GDM1 (cell line): ENCODE data around the gene RAD21L1.
"Not testable (repeated sequence)": the region's sequence is repeated elsewhere in the genome, so short reads cannot be mapped to it uniquely, and the experiment has no call there.

ENCODE experiments used
- DNase-seq: peaks from one replicate; lab custom pipeline; 2025; lab: John Stamatoyannopoulos, UW

RAD21L1 gene

DNA sequence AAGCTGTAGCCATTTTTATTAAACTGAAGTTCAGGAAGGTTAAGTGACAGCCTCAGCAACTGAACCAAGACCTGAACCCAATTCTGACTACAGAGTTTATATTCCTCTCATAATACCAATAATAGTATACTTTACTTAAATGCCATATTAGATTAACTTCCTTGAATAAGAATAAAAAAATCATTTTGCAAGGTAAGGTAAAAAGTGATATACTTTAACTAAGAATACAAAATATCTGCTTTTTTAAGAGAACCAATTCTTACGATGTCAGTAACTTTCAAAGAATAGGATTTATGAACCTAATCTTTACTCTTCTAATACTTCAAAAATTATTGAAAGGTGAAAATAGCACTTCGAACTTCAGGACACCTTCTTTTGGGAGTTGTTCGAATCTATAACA lies 3.7 kb downstream of the RAD21L1 start:
- no peak for DNase-seq

DNA sequence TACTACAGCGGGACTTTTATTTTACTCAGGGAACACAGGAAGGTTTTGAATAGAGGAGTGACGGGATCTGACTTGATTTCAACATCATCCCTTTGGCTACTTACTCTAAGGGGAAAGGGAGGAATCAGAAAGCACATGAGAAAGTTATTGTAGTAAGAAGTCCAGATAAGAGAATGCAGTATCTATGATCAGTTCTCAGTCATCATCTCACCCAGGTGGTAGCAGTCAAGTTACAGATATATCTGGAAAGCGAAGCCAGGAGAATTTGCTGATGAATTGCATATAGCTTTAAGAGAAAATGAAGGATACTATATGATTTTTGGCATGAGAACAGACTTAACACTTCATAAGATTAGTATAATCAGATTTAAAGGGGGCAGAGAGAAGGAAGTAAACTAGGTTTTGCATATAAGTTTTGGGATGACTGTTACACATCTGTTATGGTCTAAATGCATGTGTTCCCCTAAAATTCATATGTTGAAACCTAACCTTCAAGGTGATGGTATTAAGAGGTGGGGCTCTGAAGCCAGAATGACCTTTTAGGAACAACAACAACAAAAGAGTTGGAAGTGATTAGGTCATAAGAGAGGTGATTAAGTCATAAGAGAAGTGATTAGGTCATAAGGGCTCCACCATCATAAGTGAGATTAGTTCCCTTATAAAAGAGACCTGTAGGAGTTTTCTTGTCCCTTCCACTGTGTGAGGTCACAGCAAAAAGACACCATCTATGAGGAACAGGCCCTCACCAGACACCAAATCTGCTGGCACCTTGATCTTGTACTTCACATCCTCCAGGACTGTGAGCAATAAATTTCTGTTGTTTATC lies 6.7 kb downstream of the RAD21L1 start:
- no peak for DNase-seq

DNA sequence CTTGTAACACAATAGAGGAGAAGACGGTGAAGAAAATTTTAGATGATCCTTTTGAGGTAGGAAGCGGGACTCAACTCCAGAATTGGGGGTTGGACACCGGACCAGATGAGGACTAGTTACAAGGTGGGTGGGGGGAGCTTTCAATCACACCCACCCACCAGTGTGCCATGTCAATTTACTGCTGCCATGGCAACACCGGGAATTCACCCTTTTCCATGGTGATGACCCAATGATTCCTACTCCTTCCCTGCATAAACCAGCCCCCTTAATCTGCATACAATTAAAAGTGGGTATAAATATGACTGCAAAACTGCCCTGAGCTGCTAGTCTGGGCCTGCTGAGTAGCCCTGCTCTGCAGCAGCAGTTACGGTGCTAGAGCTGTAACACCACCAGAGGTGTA lies 14.7 kb downstream of the RAD21L1 start:
- no peak for DNase-seq

DNA sequence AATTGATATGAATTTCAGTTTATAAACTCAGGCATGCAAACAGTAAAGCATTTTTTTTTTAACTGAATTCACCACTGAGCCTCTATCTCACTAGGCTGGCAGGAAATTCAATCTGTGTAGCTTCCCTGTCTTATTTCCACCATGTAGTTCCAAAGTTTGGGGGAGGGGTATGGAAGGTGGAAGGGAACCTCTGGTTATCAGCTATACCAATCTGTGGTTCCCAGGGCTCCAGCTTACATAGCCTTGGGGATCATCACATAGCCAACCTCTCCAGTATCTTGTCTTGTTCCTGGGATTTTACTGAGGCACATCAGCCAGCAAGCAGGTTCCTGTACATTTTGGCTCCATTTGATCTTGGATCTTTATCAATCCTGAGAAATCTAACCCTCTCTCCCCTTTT lies 15.6 kb downstream of the RAD21L1 start:
- DNase-seq = no peak

DNA sequence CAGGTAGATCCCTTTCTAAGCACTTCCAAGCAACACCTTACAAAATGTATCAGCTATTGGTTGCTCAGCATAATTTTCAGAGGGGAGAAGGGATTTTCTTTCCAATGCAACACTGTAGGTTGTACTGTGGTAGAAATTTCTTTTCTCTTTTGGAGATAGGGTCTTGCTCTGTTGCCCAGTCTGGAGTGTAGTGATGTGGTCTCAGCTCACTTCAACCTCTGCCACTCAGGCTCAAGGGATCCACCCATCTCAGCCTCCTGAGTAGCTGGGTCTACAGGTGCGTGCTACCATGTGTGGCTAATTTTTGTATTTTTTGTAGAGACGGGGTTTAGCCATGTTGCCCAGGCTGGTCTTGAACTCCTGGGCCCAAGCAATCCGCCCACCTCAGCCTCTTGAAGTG lies 16.3 kb downstream of the RAD21L1 start:
- DNase-seq = no peak

DNA sequence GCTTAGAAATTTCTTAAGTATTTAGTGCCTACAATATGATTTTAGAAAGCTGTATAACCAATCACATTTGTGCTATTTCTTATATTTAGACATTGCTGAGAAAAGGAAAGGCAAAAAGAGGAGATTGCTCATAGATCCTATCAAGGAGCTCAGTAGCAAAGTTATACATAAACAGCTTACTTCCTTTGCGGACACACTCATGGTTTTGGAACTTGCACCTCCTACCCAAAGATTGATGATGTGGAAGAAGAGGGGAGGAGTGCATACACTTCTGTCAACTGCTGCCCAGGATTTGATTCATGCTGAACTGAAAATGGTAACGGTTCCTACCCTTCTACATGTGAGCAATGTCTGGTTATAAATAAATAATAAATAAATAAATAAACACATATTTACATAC lies 16.7 kb downstream of the RAD21L1 start:
- peak; percentile 52 for DNase-seq

DNA sequence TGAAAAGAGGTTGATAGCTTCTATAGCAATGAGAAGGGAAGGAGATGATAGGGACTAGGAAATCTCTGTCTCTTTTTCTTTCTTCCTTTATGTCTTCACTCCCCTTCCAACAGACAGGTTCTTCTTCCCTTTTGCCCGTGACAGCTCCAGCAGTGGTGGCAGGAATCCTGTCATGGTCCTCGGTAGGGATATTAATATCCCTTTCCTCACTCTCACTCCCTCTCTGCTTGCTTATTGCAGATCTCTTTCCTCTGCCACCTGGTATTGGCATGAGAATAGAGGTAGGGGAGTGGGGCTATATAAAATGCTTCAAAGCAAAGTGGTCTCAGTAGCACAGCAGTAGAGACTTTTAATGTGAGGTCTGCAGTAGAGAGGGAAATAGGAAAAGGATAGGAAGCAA lies 19.7 kb downstream of the RAD21L1 start:
- DNase-seq = no peak

DNA sequence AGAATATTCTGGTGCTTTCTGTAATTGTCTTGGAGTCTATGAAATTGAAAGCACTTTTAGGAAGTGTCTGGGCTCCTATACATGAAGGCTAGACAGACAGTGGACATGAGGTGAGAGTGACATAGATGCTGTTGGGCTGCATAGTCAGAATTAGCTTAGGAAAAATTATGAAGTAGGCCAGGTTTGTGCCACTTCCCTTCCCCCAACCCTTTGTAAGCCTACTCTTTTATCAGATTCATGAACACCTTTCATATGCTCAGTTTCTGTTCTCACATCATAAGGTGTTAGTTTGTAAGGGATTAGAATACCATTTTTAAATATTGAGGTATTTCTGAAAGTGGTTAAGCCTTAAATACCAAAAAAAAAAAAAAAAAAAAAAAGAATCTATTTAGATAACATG lies 21.8 kb downstream of the RAD21L1 start:
- no peak for DNase-seq

DNA sequence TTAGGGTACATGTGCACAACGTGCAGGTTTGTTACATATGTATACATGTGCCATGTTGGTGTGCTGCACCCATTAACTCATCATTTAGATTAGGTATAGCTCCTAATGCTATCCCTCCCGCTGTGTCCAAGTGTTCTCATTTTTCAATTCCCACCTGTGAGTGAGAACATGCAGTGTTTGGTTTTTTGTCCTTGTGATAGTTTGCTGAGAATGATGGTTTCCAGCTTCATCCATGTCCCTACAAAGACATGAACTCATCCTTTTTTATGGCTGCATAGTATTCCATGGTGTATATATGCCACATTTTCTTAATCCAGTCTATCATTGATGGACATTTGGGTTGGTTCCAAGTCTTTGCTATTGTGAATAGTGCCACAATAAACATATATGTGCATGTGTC lies 24.4 kb downstream of the RAD21L1 start:
- not testable (repeated sequence) for DNase-seq

DNA sequence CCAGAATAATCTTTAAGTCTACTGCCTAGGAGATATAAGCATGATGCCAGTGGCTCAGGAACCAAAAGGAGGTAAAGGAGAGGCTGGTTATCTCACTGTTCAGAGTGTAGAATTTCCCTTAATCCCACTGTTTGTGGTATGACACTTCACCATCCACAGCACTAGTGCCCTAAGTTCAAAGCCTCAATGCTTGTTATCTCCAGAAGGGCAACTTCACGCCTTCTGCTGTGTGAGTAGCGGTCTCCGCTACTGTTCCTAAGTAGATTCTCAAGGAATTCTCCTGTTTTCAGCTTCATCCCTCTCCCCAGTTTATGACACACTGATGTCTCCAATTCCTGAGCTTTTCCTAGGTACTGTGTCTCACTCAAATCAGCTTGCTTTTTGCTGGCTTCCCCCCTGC lies 26.6 kb downstream of the RAD21L1 start:
- no peak for DNase-seq

DNA sequence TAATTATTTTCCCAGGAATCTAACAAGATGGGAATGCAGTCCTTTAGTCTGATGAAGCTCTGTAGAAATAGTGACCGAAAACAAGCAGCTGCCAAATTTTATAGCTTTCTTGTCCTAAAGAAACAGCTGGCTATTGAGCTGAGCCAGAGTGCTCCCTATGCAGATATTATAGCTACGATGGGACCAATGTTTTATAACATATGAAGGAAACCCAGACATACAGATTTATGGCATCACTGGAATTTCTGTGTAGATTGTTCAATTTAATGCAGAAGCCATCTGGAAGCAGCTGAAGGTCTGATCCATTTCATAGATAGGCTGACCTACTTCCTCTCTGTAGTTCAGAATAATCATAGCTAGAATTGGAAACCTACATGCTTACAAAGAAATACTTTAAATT lies 28.4 kb downstream of the RAD21L1 start:
- DNase-seq = no peak

DNA sequence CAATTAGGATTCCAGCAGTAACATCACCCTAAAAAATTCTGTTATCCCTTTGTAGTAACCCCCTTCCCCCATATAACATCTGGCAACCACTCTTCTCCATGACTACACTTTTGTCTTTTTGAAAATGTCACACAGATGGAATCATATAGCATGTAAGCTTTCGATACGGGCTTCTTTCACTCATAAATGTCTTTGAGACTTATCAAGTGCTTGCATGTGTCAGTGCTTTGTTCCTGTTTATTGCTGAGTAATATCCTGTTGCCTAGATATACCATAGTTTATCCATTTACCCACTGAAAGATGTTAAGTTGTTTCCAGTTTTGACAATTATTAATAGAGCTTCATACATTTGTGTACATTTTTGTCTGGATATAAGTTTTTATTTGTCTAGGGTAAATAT lies 29.8 kb downstream of the RAD21L1 start:
- DNase-seq = no peak

DNA sequence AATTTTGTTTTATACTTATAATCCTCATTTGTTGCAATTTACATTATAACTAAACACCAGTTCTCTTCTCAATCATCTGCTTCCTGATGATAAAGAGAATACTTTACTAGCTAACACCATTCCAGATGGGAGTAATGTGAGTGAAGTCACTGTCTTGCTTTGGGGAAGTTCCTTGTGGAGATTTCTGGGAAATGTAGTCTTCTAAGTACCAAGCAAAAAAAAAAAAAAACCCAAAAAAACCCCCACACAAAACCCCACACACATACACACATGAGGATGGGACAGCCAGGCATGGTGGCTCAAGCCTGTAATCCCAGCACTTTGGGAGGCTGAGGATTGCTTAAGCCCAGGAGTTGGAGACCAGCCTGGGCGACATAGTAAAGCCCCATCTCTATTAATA lies 38.0 kb downstream of the RAD21L1 start:
- no peak for DNase-seq

DNA sequence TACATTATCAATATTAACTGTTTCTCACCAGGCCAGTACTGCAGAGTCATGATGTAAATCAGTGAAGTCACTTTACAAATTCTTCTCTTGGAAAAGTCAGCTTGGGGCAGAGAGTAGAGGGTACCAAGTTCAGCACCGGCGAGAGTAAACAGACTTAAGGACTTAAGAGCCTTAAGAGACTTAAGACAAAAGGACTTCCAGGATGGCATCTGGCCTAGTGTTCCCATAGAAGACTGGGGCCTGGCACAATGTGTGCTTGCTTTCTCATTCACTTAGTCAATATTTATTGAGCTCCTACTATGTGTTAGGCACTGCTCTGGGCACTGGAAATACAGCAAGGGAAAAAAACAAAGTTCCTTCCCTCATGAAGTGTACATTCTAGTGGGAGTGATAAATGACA lies 38.9 kb downstream of the RAD21L1 start:
- no peak for DNase-seq

DNA sequence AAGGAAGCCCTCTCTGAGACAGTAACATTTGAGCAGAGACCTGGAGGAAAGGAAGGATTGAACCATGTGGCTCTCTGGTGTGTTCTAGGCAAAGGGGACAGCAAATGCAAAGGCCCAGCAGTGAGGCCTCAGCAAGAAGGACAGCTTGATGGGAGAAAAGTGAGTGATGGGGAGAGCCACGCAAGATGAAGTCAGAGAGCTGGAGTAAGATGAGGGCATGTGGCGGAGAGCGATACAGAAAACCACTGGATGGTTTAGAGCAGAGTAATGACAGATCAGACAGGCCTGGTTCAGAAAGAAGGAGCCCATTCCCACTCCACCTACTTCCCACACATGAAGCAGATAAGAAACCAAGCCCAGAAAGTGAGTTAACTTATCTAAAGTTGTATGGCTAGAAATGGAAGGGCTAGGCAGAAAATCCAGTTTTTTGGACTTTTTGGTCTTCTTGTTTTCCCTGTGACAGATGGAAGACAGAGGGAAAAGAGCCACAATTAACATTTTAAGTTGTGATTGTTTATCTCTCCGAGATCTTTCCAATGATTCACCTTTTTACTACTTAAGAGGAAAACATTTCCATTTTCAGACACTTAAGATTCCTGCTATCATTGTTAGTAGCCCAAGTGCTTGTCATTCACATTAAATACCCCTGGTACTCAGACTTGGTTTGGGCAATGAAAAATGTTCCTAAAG lies 39.5 kb downstream of the RAD21L1 start:
- DNase-seq = no peak

DNA sequence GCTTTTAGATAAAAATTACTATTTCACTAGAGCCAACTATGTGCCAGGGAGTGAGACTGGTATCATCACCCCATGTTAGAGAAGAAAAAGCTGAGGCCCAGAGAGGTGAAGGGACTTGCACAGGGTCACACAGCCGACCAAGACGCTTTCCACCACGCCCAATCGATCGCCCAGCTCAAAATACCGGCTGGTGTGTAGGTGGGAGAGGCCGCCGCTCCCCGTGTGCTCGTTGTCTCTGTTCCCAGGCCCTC lies 40.0 kb downstream of the RAD21L1 start:
- DNase-seq = no peak

DNA sequence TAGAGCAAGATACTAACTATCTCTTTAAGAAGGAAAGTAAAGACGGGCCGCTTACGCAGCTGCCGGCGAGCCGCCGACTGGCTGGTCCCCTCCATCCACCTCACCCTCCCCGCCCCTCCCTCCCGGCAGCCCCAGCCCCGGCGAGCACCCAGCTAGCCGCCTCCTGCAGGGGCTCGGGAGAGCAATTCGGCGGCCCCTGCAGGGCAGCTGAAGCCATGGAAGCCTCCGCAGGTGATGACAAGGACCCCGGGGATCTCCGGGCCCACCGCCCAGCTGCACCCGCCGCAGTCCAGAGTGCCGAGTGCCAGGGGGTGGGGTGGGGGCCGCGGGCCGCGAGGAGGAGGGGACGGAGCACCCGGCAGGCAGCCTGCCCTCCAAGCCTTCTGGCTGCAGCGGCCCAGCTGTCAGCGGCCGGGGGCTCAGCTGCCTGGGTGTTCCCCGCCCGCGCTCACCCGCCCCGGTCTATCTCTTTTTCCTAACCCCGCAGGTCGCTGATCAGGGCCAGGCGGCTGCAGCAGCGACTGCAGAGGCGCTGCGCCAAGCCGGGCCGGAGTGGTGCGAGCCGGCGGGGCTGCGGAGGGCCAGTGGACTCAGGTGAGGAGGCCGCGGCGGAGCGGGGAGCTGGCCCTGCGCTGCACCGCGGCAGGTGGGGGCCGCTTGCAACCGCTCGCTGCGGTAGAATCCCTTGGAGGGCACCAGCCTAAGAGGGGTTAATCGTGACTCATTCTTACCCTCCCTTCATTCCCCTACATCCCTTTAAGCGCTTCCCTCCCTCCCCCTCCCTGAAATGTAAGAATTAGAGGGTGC lies 40.5 kb downstream of the RAD21L1 start, which contains the start of gene SNPH:
Gene SNPH (plus strand): TSS at position 128 of the 807 bp plus-strand sequence. CDS start 29,946 bp downstream, outside the sequence.
- DNase-seq = peak; percentile 44

DNA sequence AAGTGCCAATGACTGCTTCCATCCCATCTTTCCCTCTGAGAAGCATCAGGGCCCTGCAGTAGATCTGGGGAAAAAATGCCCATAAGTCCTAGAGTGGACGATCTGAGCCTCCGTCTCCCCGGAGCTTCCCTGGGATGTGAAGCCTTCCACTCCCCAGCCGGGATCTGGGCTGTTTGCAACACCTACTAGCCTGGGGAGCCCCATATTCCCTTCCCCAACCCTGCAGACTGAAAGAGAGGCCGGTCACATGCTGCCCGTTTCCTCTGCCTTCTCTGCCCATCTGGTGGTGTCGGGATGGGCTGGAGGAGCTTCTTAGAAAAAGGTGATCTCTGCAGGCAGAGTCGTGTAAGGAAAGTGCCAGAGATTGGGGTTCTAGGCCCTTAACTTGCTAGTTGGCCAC lies 41.3 kb downstream of the RAD21L1 start:
- no peak for DNase-seq

DNA sequence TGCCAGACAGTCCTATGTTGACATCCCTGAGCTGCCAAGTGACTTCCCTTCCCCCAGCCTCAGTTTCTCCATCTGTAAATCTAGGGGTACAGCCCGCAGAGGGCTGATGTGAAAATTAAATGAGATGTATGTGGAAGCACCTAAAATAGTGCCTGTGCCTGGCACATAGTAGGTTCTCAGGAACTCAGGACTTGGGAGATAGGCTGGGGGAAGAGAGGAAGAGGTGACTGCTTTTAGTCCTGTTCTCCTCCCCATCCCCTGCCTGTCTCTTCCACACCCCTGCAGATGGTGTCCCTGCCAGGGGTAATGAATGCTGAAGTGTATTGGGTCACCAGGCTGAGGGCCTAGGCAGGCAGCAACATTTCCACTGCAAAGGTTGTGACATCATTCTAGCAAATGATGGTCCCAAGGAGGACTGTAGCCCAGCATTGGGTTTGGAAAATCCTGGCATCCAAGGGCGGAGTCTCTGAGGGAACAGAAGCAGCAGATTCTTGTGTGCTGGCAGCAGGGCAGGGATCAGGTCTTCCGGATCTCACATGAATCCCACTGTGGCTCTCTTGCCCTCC lies 42.0 kb downstream of the RAD21L1 start:
- no peak for DNase-seq

DNA sequence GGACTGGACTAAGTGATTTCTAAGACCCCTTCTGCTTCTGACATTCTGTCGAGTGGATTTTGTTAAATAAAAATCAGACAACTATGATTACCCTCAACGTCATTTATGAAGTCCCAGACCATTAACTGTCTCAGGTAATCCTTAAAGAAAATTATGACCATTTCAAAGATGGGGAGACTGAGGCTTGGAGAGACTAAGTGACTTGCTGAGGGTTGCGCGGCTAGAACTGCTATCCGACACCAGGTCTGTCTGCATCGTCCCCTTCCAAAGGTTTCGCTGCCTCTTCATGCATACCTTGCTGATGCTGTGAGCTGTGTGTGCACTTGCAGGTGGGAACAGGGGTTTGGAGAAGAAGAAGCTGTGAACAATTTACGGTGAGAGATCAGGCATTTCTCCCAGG lies 43.4 kb downstream of the RAD21L1 start:
- no peak for DNase-seq

DNA sequence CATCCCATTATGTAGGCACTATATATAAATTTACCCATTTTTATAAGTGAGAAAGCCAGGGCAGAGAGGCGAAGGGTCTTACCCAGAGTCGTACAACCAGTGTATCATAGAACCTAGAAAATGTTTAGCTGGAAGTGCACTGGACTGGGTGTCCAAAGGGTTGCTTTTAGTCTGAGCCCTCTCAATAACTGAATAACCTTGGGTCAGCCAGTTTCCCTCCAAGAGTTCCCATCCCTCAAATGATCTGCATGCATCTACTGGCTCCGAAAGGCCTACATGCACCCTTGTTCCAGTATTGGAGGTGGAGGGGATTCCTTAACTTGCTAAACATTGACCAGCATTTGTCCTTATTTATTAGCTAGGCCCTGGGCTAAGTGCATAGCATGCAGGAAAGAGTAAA lies 44.0 kb downstream of the RAD21L1 start:
- DNase-seq = no peak

DNA sequence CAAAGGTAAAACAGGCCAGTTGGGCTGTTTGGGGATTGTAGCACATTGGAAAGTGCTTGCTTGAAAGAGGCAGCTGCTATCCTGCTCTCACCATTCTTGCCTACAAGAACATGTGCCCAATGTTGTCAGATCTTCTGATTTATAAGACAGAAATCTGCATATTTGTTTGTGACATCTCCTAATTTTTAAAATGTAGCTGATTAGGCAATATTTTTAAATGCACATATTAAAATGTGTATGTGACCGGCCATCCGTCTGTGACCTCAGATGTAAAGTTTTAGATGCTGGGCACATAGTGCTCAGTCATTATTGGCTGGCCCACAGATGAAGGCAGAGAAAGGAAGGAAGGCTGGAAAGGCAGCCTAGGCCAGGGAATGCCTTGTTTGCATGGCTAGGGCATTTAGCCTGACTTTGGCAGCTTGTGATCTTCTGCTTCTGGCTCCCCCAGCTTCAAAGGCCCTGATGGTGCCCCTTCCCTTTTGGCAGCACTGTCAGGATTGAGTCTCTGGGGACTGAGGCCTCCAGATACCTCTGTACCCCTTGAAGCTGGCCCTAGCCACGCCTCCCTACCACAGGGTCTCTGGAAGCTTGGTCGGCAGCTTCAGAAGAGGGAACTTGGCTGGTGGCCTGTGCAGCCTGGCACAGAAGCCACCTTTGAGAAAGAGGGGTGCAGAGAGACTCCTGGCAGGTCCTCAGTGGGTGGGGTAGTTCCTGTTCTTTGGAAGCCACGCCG lies 46.7 kb downstream of the RAD21L1 start:
- peak; percentile 10 for DNase-seq
